ENCODE results near the gene WTAP. TPM values are rescaled to one million over a fixed set of nuclear protein-coding genes. Genes with fewer than 3 reads are reported as not detected.

The WTAP gene
- total and polyA plus RNA-seq, 12 donors: 56.8 to 162 (median 98.5) TPM

DNA sequence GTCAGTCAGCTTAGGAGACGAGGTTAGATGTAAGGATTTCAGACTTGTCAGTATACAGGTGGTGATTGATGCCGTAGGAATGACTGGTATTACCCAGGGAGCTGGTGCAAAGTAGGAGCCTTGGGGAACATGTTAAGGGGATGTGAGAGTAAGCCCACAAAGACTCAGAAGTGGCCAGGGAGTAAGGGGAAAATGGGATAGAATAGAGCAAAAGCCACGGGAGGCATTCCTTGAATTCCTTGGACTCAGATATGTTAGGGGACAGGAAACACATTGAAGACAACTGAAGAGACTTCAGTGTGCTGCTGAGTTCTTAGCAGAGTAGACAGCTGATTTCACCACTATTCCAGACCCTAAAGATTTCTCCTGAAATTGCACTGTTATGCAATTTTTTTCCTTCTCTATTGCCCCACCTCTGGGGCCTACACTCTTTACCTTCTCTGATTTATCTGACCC, 33.3 kb downstream of the WTAP start:
- DNase-seq: no peak
- TF ChIP-seq POLR2A (IDR thresholded peaks at IDR 0.05): no peak
- TF ChIP-seq, protein P1, sequence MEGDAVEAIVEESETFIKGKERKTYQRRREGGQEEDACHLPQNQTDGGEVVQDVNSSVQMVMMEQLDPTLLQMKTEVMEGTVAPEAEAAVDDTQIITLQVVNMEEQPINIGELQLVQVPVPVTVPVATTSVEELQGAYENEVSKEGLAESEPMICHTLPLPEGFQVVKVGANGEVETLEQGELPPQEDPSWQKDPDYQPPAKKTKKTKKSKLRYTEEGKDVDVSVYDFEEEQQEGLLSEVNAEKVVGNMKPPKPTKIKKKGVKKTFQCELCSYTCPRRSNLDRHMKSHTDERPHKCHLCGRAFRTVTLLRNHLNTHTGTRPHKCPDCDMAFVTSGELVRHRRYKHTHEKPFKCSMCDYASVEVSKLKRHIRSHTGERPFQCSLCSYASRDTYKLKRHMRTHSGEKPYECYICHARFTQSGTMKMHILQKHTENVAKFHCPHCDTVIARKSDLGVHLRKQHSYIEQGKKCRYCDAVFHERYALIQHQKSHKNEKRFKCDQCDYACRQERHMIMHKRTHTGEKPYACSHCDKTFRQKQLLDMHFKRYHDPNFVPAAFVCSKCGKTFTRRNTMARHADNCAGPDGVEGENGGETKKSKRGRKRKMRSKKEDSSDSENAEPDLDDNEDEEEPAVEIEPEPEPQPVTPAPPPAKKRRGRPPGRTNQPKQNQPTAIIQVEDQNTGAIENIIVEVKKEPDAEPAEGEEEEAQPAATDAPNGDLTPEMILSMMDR (IDR thresholded peaks at IDR 0.05): no peak
- peak overlapping the region in 4 of 5 donors; percentile 99 to 100 (median 99) for H3K27ac ChIP-seq
- 59 to 66% (median 60%) methylated on average over 3 of the region's 3 CpGs for WGBS, 4 donors
- H3K4me3 ChIP-seq: peak overlapping the region in 1 of 4 donors; percentile 91
- peaks cover 6 to 24% of the 10 kb centered on the region in 2 donors for H3K4me1 ChIP-seq (replicated peaks in 1 of 2)
- H3K27me3 ChIP-seq: no peaks in the 10 kb centered on the region
- intact Hi-C loops (cut with DNase I): loop anchor here in 1 of 2 donors (10.0 kb wide), 1 partner anchor 66 kb away; the partner anchor contains the start of gene SOD2
- no peaks in the 10 kb centered on the region for H3K9me3 ChIP-seq (replicated peaks in 1 of 3)
- H3K36me3 ChIP-seq (replicated peaks in 1 of 2): peaks cover 0 to 33% of the 10 kb centered on the region in 2 donors

DNA sequence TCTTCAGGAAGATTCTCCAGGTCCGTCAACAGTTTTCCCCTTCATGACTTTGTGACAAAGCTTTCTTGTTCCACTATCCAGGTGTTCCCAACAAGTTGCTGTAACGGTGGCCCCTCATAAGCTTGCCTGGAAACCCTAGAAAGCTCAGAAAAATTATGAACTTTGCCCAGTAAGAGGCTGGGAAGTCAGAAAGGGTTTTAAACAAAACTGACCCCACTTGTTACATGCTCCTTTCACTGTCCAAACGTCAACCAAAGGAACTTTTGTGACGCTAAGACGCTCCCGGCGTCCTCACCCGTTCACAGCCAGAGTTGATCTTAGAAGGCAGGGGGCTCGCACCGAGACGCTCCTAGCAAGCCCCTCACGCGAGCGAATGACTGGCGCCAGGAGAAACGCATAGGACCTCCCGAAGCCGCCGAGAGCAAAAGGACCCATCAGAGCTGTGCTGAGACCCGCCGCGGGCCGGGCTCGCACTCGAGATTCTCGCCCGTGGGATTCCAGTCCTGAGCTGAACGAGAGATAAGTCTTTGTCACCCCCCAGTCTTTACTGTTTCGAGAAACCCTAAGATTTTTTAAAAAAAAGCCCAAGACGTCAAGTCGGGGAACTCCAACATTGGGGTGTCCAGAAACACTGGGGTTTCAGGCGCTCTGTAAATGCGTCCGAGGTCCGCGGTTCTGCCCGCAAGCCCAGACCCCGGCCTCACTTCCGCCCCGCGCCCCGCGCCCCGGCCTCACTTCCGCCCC, 34.0 kb downstream of the WTAP start:
- peaks cover 0 to 28% of the 10 kb centered on the region in 2 donors for H3K36me3 ChIP-seq (replicated peaks in 1 of 2)
- intact Hi-C loops (cut with DNase I): loop anchor here in 1 of 2 donors (10.0 kb wide), 1 partner anchor 66 kb away; the partner anchor contains the start of gene SOD2
- TF ChIP-seq POLR2A (IDR thresholded peaks at IDR 0.05): no peak
- TF ChIP-seq, protein P1 (IDR thresholded peaks at IDR 0.05): no peak
- peaks cover 6 to 24% of the 10 kb centered on the region in 2 donors for H3K4me1 ChIP-seq (replicated peaks in 1 of 2)
- no peaks in the 10 kb centered on the region for H3K9me3 ChIP-seq (replicated peaks in 1 of 3)
- peak overlapping the region; percentile 99 to 100 (median 99) for H3K27ac ChIP-seq
- WGBS, 4 donors: 4 to 9% (median 6%) methylated on average over 18 to 45 of the region's 45 CpGs
- peak in 6 of 7 donors; percentile 27 to 69 (median 41) for DNase-seq
- no peaks in the 10 kb centered on the region for H3K27me3 ChIP-seq
- peak overlapping the region in 2 of 4 donors; percentile 87 to 91 for H3K4me3 ChIP-seq

DNA sequence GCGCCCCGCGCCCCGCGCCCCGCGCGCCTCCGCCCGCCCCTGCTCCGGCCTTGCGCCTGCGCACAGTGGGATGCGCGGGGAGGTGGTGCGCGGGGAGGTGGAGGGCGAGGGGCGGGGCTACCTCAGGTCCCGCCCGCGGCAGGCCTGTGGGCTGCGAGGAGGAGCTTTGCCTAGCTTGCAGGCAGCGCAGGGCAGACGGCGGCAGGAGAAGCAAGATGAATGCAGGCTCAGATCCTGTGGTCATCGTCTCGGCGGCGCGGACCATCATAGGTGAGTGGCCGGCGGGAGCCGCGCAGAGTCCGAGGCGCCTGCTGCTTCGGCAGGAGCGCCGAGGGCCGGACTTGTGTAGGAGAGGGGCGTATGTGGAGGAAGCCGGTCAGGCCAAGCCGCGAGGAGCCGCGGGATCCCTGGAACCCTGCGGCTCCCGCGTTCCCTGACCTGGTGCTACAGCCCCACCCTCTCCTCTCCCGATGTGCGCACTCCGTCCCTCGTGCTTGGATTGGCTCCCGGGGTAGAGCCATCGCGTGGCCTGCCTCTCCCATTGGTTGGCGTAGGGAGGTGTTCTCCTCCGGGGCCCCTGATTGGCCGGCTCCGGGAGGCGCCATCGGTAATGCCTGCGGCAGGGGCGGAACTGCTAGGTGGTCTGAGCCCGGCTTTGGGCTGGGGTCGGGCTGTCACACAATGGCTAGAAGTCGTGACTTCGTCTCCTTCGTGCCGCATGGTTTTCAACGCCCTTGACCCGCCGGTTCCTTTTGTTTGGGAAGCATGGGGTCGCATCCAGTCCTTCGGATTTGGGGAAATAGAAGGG, 34.8 kb downstream of the WTAP start, which contains the start of gene ACAT2:
Gene ACAT2 (plus strand): TSS at position 173 of the 808 bp plus-strand sequence. CDS start 43 bp downstream, at position 216.
- intact Hi-C loops (cut with DNase I): loop anchor here in 1 of 2 donors (10.0 kb wide), 1 partner anchor 67 kb away; the partner anchor contains the start of gene SOD2
- Histone ChIP-seq H3K27ac (peak within 1 kb of the TSS; percentile 99 to 100 (median 99)), H3K27me3 (no peaks in the 10 kb centered on the region), H3K9me3 (replicated peaks in 1 of 3) (no peaks in the 10 kb centered on the region), H3K4me3 (peak within 1 kb of the TSS; percentile 30 to 91 (median 74)), H3K4me1 (replicated peaks in 1 of 2) (peaks cover 6 to 24% of the 10 kb centered on the region in 2 donors), H3K36me3 (replicated peaks in 1 of 2) (peaks cover 0 to 26% of the 10 kb centered on the region in 2 donors)
- peak; percentile 95 to 98 (median 97) for DNase-seq
- 0% methylated on average over 2 to 76 of the region's 76 CpGs for WGBS, 4 donors
- TF ChIP-seq, protein P1 (IDR thresholded peaks at IDR 0.05): peak in 4 of 6 experiments; percentile 9 to 48 (median 34)
- peak in 1 of 2 donors; percentile 70 for TF ChIP-seq POLR2A (IDR thresholded peaks at IDR 0.05)
